Smooth muscle cell of the brain vasculature (primary cell): ENCODE results near the gene CD151.

Experiments used
- DNase-seq: peaks from one replicate; pipeline ENCODE4 v3.0.0-alpha.2; 2012; ENCODE audit warnings: low read depth, low spot score

Gene CD151

GRCh38 chr11:797296-798092 is 35.3 kb upstream of the CD151 start:
- DNase-seq: peak; percentile 71

- peak; percentile 31 for DNase-seq
Observed at GRCh38 chr11:798093-798713, 34.5 kb upstream of the CD151 start, which contains the start of gene SLC25A22. TSS of gene SLC25A22 (minus strand) at chr11:798281. CDS start at chr11:795006, 3,275 bp downstream.

- no peak for DNase-seq
Observed at GRCh38 chr11:799641-800316, 33.0 kb upstream of the CD151 start.

- no peak for DNase-seq
Observed at GRCh38 chr11:800473-800872, 32.3 kb upstream of the CD151 start.

GRCh38 chr11:801097-801780 is 31.5 kb upstream of the CD151 start:
- DNase-seq: no peak

- no peak for DNase-seq
Observed at GRCh38 chr11:802018-802617, 30.6 kb upstream of the CD151 start.

GRCh38 chr11:802693-803466 is 29.9 kb upstream of the CD151 start:
- DNase-seq: no peak

- no peak for DNase-seq
Observed at GRCh38 chr11:803467-803742, 29.3 kb upstream of the CD151 start.

GRCh38 chr11:803770-804598 is 28.8 kb upstream of the CD151 start:
- DNase-seq: no peak

- no peak for DNase-seq
Observed at GRCh38 chr11:804599-804964, 28.2 kb upstream of the CD151 start.

- no peak for DNase-seq
Observed at GRCh38 chr11:808427-809286, 24.1 kb upstream of the CD151 start.

- DNase-seq: peak; percentile 94
Observed at GRCh38 chr11:809287-810039, 23.3 kb upstream of the CD151 start, which contains the start of gene RPLP2. TSS of gene RPLP2 (plus strand) at chr11:809967. CDS start at chr11:810235, 268 bp downstream.

- DNase-seq: no peak
Observed at GRCh38 chr11:810040-810567, 22.6 kb upstream of the CD151 start.

- no peak for DNase-seq
Observed at GRCh38 chr11:811446-812245, 21.1 kb upstream of the CD151 start.

- DNase-seq: no peak
Observed at GRCh38 chr11:812390-812789, 20.4 kb upstream of the CD151 start.

- DNase-seq: no peak
Observed at GRCh38 chr11:813072-813455, 19.7 kb upstream of the CD151 start.

GRCh38 chr11:813456-814096 is 19.2 kb upstream of the CD151 start:
- no peak for DNase-seq
